B cell (primary cell): ENCODE measurements around the gene PRRT3.

Experiments
- CTCF ChIP-seq: fragments of 200-600 bp; IDR thresholded peaks from one replicate; pipeline ENCODE4 v1.8.0; 2022; ENCODE audit warnings: antibody characterized with exemption, mild to moderate bottlenecking
- EZH2 ChIP-seq: IDR thresholded peaks from 2 replicates; pipeline ENCODE4 v1.6.1; 2012; ENCODE audit warnings: borderline replicate concordance, low read depth, mild to moderate bottlenecking, moderate library complexity, low read length; ENCODE audit not compliant: insufficient read depth, poor library complexity, severe bottlenecking

DNA sequence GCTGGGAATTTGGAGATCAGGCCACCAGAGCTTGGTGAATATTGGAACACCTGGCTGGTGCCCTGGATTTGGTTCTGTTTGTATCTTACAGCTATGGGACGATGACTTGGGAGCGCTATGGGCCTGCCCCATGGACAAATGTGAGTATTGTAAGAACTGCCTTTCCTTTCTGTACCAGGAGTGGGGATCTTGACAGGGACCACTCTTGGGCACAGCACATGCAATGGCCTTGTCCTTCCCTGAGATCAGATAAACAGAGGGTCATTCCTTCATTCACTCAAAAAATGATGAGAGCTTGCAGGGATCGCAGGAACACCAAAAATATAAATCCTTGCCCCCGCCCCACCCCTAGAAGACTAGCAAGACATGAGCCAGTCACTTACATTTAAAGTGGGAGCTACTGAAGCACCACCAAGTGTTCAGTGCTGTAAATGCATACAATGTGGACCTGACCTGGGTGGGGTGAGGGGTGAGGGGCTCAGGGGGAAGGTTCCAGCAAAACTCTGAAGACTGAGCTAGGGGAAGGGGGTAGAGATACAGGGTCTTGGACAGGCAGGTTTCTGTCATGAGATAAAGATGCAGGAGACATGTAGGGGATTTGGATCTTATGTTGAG is 21.3 kb downstream of the PRRT3 start:
- TF ChIP-seq CTCF (no peak), EZH2 (no peak)
